Fibroblast of lung (primary cell): ENCODE data around the gene OGFOD2.

Experiments
- CTCF ChIP-seq, 2 donors: IDR thresholded peaks in 1 of 2; conservative IDR thresholded peaks in 1 of 2; 1 replicate in 1 of 2; 2 replicates in 1 of 2; pipeline ENCODE4 v1.5.1; 2011 to 2012; ENCODE audit warnings: low read length in 2 of 2, control low read depth in 1 of 2, inconsistent platforms in 1 of 2, low read depth in 1 of 2, mild to moderate bottlenecking in 1 of 2
- EZH2 ChIP-seq: IDR thresholded peaks from 2 replicates; pipeline ENCODE4 v1.5.1; 2012; ENCODE audit warnings: low read length, control low read depth, mild to moderate bottlenecking; ENCODE audit errors: missing control alignments

GRCh38 chr12:122956035-122956434 is 19.0 kb upstream of the OGFOD2 start:
- TF ChIP-seq CTCF (conservative IDR thresholded peaks at IDR 0.05 in 1 of 2, IDR thresholded peaks at IDR 0.05 in 1 of 2; ENCODE audit: low read depth in 1 of 2, low read length in 2 of 2) (no peak), EZH2 (no peak)
